Left ventricle myocardium inferior (tissue), 1 donor: ENCODE data around the gene ATF6. TPM values are rescaled to one million over a fixed set of nuclear protein-coding genes. Genes with fewer than 3 reads are reported as not detected.

Source experiments
- DNase-seq: peaks from one replicate; pipeline ENCODE4 v3.0.0-alpha.2; 2020
- H3K27ac ChIP-seq: fragments of 200-600 bp; replicated peaks from 2 replicates; pipeline ENCODE4 v1.8.0; 2021
- H3K27me3 ChIP-seq: fragments of 200-600 bp; 2 replicates; pipeline ENCODE4 v1.8.0; 2021; ENCODE audit warnings: low read depth
- H3K36me3 ChIP-seq: fragments of 200-600 bp; 2 replicates; pipeline ENCODE4 v1.8.0; 2021
- H3K4me1 ChIP-seq: fragments of 200-600 bp; 2 replicates; pipeline ENCODE4 v1.8.0; 2021
- H3K4me3 ChIP-seq: fragments of 200-600 bp; 2 replicates; pipeline ENCODE4 v1.8.0; 2021; ENCODE audit warnings: mild to moderate bottlenecking, moderate library complexity
- H3K9me3 ChIP-seq: fragments of 200-600 bp; replicated peaks from 2 replicates; pipeline ENCODE4 v1.8.0; 2021
- intact Hi-C: fragments of 100-400 bp; cut with micrococcal nuclease; formaldehyde crosslinking; loops from one replicate; pipeline ENCODE4 v1.11.0; 2022
- total RNA-seq: library from RNA; stranded (reverse); fragmentation: NEBNext Ultra II Directional; extraction: Animal tissue kit (Norgen Biotek cat#: 25700); gene quantifications from one replicate; pipeline ENCODE4 v1.2.1, GENCODE V29; 2021
- TF ChIP-seq, protein P1 (sequence below): fragments of 200-600 bp; IDR thresholded peaks from 2 replicates; pipeline ENCODE4 v1.8.0; 2021; ENCODE audit warnings: antibody characterized with exemption, mild to moderate bottlenecking, borderline replicate concordance
- donor health status: DM: no; HTN: yes; CAD: no; lungs with severe emphysema.

The ATF6 gene
- total RNA-seq, 1 donor from 2014 or later, result 13.0 TPM

DNA sequence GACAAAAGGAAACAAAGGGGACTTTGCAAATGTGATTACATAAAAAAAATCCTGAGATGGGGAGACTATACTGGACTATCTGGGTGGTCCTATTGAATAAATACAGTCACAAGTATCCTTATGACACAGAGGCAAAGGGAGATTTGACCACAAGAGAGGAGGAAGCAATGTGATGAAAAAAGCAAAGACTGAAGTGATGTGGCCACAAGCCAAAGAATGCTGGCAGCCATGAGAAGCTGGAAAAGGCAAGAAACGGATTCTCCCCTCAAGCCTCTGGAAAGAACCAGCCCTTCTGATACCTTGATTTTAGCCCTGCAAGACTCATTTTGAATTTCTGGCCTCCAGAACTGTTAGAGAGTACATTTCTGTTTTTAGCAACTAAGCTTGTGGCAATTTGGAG is 221.2 kb downstream of the ATF6 start:
- no peak for DNase-seq
- Histone ChIP-seq H3K27me3 (no peaks in the 10 kb centered on the region), H3K27ac (no peak overlapping the region), H3K9me3 (peaks cover 17% of the 10 kb centered on the region), H3K4me3 (no peak overlapping the region), H3K4me1 (no peaks in the 10 kb centered on the region), H3K36me3 (peaks cover 6% of the 10 kb centered on the region)
- TF ChIP-seq, protein P1, sequence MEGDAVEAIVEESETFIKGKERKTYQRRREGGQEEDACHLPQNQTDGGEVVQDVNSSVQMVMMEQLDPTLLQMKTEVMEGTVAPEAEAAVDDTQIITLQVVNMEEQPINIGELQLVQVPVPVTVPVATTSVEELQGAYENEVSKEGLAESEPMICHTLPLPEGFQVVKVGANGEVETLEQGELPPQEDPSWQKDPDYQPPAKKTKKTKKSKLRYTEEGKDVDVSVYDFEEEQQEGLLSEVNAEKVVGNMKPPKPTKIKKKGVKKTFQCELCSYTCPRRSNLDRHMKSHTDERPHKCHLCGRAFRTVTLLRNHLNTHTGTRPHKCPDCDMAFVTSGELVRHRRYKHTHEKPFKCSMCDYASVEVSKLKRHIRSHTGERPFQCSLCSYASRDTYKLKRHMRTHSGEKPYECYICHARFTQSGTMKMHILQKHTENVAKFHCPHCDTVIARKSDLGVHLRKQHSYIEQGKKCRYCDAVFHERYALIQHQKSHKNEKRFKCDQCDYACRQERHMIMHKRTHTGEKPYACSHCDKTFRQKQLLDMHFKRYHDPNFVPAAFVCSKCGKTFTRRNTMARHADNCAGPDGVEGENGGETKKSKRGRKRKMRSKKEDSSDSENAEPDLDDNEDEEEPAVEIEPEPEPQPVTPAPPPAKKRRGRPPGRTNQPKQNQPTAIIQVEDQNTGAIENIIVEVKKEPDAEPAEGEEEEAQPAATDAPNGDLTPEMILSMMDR, result no peak
- intact Hi-C loops, result no loop called here

DNA sequence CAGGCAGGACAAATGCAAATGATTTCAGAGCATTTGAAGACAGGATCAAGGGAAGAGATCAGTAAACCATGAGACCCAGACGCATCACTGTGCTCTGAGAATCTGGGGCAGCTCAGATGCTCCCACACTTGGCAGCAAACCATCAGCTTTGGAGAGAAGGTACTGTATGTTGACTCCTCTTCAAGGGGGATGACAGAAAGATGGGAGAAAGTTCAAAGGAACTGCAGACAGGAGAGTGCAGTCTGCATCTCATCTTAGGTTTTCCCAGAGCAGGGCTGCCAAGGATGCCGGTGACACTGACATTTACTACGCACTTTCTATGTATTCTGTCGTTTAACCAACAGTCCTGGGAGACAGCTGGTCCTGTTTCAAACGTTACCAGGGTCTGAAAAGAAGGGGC is 221.8 kb downstream of the ATF6 start:
- TF ChIP-seq, protein P1, result no peak
- no peak for DNase-seq
- Histone ChIP-seq H3K4me3 (no peak overlapping the region), H3K36me3 (peaks cover 6% of the 10 kb centered on the region), H3K9me3 (peaks cover 17% of the 10 kb centered on the region), H3K4me1 (no peaks in the 10 kb centered on the region), H3K27ac (no peak overlapping the region), H3K27me3 (no peaks in the 10 kb centered on the region)
- intact Hi-C loops, result no loop called here

DNA sequence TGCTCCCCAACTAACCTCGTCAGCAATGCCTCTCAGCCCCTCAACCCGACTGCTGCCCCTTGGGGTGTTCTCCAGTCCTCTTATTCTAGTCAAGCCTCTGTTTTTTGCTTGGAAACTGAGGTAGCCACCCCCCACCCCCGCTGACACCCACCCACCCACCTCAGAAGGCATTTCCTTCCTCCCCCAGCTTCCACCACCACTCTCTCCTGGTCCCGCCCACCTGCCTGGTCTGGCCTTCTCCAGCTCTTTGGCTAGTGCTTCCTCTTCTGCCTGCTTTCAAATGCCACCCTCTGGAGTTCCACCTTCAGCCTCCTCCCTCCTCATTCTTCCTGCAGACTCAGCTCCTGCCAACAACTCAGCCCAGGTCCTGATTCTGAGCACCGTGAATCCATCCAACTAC is 222.3 kb downstream of the ATF6 start:
- Histone ChIP-seq H3K4me3 (no peak overlapping the region), H3K36me3 (peaks cover 6% of the 10 kb centered on the region), H3K27ac (no peak overlapping the region), H3K9me3 (peaks cover 17% of the 10 kb centered on the region), H3K27me3 (no peaks in the 10 kb centered on the region), H3K4me1 (no peaks in the 10 kb centered on the region)
- intact Hi-C loops, result no loop called here
- DNase-seq, result no peak
- TF ChIP-seq, protein P1, result no peak

DNA sequence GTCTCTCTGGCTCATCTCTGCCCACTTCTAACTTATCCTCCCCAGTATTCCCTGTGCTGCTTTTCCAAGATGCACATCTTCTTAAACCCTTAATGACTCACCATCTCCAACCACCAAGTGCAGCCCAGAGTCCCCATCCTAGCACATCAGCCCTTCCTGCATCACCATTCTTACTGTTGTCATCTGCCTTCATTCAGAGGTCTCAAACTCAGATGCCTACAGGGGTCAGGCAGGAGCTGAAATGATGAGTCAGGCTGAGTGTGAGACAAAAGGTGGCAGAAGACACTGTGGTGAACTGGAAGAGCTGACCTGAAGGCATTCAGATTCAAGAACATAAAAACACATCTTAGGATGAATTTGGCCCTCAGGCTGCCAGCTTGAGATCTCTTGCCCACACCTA is 223.0 kb downstream of the ATF6 start:
- H3K9me3 ChIP-seq, result peaks cover 17% of the 10 kb centered on the region
- H3K27ac ChIP-seq, result no peak overlapping the region
- intact Hi-C loops, result no loop called here
- no peak for DNase-seq
- peaks cover 2% of the 10 kb centered on the region for H3K4me1 ChIP-seq
- H3K36me3 ChIP-seq, result peaks cover 6% of the 10 kb centered on the region
- no peaks in the 10 kb centered on the region for H3K27me3 ChIP-seq
- TF ChIP-seq, protein P1, result no peak
- no peak overlapping the region for H3K4me3 ChIP-seq

GRCh38 chr1:161989786-161990185 is 223.7 kb downstream of the ATF6 start:
- no peak for DNase-seq
- intact Hi-C loops, result no loop called here
- peaks cover 6% of the 10 kb centered on the region for H3K4me1 ChIP-seq
- H3K36me3 ChIP-seq, result peaks cover 6% of the 10 kb centered on the region
- no peak overlapping the region for H3K4me3 ChIP-seq
- TF ChIP-seq, protein P1, result no peak
- peaks cover 17% of the 10 kb centered on the region for H3K9me3 ChIP-seq
- H3K27me3 ChIP-seq, result no peaks in the 10 kb centered on the region
- no peak overlapping the region for H3K27ac ChIP-seq

DNA sequence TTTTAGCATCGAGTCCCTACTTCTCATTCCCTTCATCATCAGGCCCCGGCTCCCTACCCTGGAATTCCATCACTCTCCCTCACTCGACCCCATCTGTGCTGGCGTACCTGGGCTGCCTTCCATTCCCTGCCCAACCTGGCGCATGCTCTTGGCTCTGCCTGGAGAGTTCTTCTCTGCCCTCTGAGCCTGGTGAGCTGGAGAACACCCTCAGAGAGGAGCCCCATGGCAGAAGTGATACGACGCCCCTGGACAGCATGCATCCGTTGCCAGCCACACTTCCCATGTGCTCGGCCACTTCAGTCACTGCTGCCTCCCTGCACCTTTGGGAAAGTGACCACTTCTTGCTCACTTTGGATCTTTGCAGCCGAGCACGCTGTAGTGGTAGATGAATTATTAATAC is 227.5 kb downstream of the ATF6 start:
- H3K4me3 ChIP-seq, result no peak overlapping the region
- H3K4me1 ChIP-seq, result peaks cover 6% of the 10 kb centered on the region
- DNase-seq, result no peak
- no peaks in the 10 kb centered on the region for H3K27me3 ChIP-seq
- intact Hi-C loops, result no loop called here
- no peaks in the 10 kb centered on the region for H3K9me3 ChIP-seq
- TF ChIP-seq, protein P1, result no peak
- H3K27ac ChIP-seq, result no peak overlapping the region
- no peaks in the 10 kb centered on the region for H3K36me3 ChIP-seq
